GM19238 (cell line): ENCODE measurements around the gene PLP1.
"Not testable (repeated sequence)": the region's sequence is repeated elsewhere in the genome, so short reads cannot be mapped to it uniquely, and the experiment has no call there.

Experiments
- DNase-seq: peaks from one replicate; pipeline ENCODE4 v3.0.0; 2011; ENCODE audit warnings: low spot score; ENCODE audit not compliant: insufficient read length

The PLP1 gene

GRCh38 chrX:103780336-103781061 is 3.9 kb downstream of the PLP1 start:
- DNase-seq: no peak

GRCh38 chrX:103781062-103781402 is 4.4 kb downstream of the PLP1 start:
- no peak for DNase-seq

- no peak for DNase-seq
Measured at GRCh38 chrX:103781706-103782105, 5.1 kb downstream of the PLP1 start.

GRCh38 chrX:103782640-103783039 is 6.0 kb downstream of the PLP1 start:
- no peak for DNase-seq

- no peak for DNase-seq
Measured at GRCh38 chrX:103783196-103783595, 6.6 kb downstream of the PLP1 start.

GRCh38 chrX:103783971-103784370 is 7.3 kb downstream of the PLP1 start:
- no peak for DNase-seq

GRCh38 chrX:103789004-103789403 is 12.4 kb downstream of the PLP1 start:
- no peak for DNase-seq

GRCh38 chrX:103791228-103791627 is 14.6 kb downstream of the PLP1 start:
- no peak for DNase-seq

GRCh38 chrX:103791826-103792485 is 15.3 kb downstream of the PLP1 start:
- DNase-seq: no peak

GRCh38 chrX:103792916-103793544 is 16.4 kb downstream of the PLP1 start:
- no peak for DNase-seq

- no peak for DNase-seq
Measured at GRCh38 chrX:103793545-103793940, 16.9 kb downstream of the PLP1 start.

GRCh38 chrX:103794119-103794518 is 17.5 kb downstream of the PLP1 start:
- no peak for DNase-seq

GRCh38 chrX:103797691-103798090 is 21.1 kb downstream of the PLP1 start:
- no peak for DNase-seq

GRCh38 chrX:103800318-103800717 is 23.7 kb downstream of the PLP1 start:
- DNase-seq: no peak

- no peak for DNase-seq
Measured at GRCh38 chrX:103805860-103806259, 29.2 kb downstream of the PLP1 start.

GRCh38 chrX:103806862-103807474 is 30.3 kb downstream of the PLP1 start:
- no peak for DNase-seq

- DNase-seq: no peak
Measured at GRCh38 chrX:103811858-103812257, 35.2 kb downstream of the PLP1 start.

- DNase-seq: not testable (repeated sequence)
Measured at GRCh38 chrX:103817101-103817500, 40.5 kb downstream of the PLP1 start.

GRCh38 chrX:103817502-103817901 is 40.9 kb downstream of the PLP1 start:
- DNase-seq: no peak

- DNase-seq: no peak
Measured at GRCh38 chrX:103818842-103819619, 42.4 kb downstream of the PLP1 start.

- not testable (repeated sequence) for DNase-seq
Measured at GRCh38 chrX:103820802-103821201, 44.2 kb downstream of the PLP1 start.

GRCh38 chrX:103823591-103823990 is 47.0 kb downstream of the PLP1 start:
- no peak for DNase-seq
